Adrenal gland (tissue), 12 donors: ENCODE data around the gene RPS6KL1. TPM values are rescaled to one million over a fixed set of nuclear protein-coding genes. Genes with fewer than 3 reads are reported as not detected.
A peak's percentile ranks its signal among the peaks of the same experiment; 100 is the strongest.

ENCODE experiments used
- DNase-seq, 7 donors: peaks; one replicate each; pipeline ENCODE4 v3.0.0-alpha.2; 2019 to 2020
- H3K27ac ChIP-seq, 5 donors: fragments of 200-600 bp; sonication (generic) in 4 of 5; 1 replicate in 3 of 5; 2 replicates in 2 of 5; pipeline versions ENCODE4 v1.5.1 to v1.8.0; 2016 to 2020; ENCODE audit warnings: mild to moderate bottlenecking in 1 of 5
- H3K27me3 ChIP-seq: fragments of 200-600 bp; 2 replicates; pipeline ENCODE4 v1.8.0; 2021
- H3K36me3 ChIP-seq, 2 donors: fragments of 200-600 bp; replicated peaks in 1 of 2; 1 replicate in 1 of 2; 2 replicates in 1 of 2; pipeline versions ENCODE4 v1.5.1 to v1.8.0; 2018 to 2022
- H3K4me1 ChIP-seq, 2 donors: fragments of 200-600 bp; replicated peaks in 1 of 2; 1 replicate in 1 of 2; 2 replicates in 1 of 2; pipeline versions ENCODE4 v1.5.1 to v1.8.0; 2018 to 2021
- H3K4me3 ChIP-seq, 4 donors: fragments of 200-600 bp; sonication (generic) in 3 of 4; one replicate each; pipeline ENCODE4 v1.5.1; 2016 to 2018
- H3K9me3 ChIP-seq, 3 donors: fragments of 200-600 bp; sonication (generic) in 1 of 3; replicated peaks in 1 of 3; 1 replicate in 2 of 3; 2 replicates in 1 of 3; pipeline versions ENCODE4 v1.5.1 to v1.8.0; 2016 to 2021
- POLR2A ChIP-seq, 2 donors: fragments of 450-650 bp; IDR thresholded peaks; one replicate each; pipeline ENCODE4 v1.6.1; 2017; ENCODE audit warnings: antibody characterized with exemption in 2 of 2, mild to moderate bottlenecking in 2 of 2, moderate library complexity in 1 of 2
- WGBS, 4 donors: extraction: QIAGEN DNeasy Blood & Tissue Kit in 2 of 4; methylation state at CpG; one replicate each; pipeline versions ENCODE4 v1.1.5 to v1.1.7; 2013 to 2017; 5-methylcytosine and 5-hydroxymethylcytosine counted together
- intact Hi-C, 2 donors: fragments of 100-400 bp; cut with DNase I; formaldehyde crosslinking; loops; one replicate each; pipeline versions ENCODE4 v1.14.1 to v1.15.0; 2022 to 2023
- polyA plus RNA-seq, 3 donors: library from polyadenylated mRNA; stranded (reverse); fragments of 200-250 nt in 2 of 3; fragments of 350-450 nt in 1 of 3; fragmentation: Illumina TruSeq in 1 of 3; extraction: RNeasy Lipid Tissue Mini Kit (QIAGEN cat#74804) in 1 of 3; gene quantifications; one replicate each; pipeline ENCODE4 v1.2.3, GENCODE V29; 2013 to 2014
- total RNA-seq, 9 donors: library from RNA; depleted of rRNA in 4 of 9; stranded (reverse); fragments of >200 nt in 4 of 9; fragments of 120-200 nt in 1 of 9; fragmentation: NEBNext Ultra II Directional in 1 of 9; extraction: Animal tissue kit (Norgen Biotek cat#: 25700) in 1 of 9; gene quantifications; one replicate each; pipeline versions ENCODE4 v1.1.0 to v1.2.4, GENCODE V29; 2013 to 2023
- TF ChIP-seq, protein P1 (sequence below), 6 experiments: fragments of 450-650 bp in 4 of 6; fragments of 200-600 bp in 2 of 6; sonication (generic) in 1 of 6; IDR thresholded peaks; 1 replicate in 5 of 6; 2 replicates in 1 of 6; pipeline versions ENCODE4 v1.5.1 to v1.8.0; 2016 to 2021; ENCODE audit warnings: antibody characterized with exemption in 6 of 6, mild to moderate bottlenecking in 2 of 6, moderate library complexity in 1 of 6
- donor health status: healthy with polysubstance abuse.
- donor health status: Bipolar disorder and iron deficiency.
- donor health status: DM: yes; HTN: yes; CAD: no.
- donor health status: DM: no; HTN: no; CAD: no.
- donor health status: DM: no; HTN: no; CAD: no.
- donor health status: DM: yes; HTN: yes; CAD: no.

Gene RPS6KL1
- total and polyA plus RNA-seq, 12 donors = 2.0 to 28.2 (median 5.3) TPM

DNA sequence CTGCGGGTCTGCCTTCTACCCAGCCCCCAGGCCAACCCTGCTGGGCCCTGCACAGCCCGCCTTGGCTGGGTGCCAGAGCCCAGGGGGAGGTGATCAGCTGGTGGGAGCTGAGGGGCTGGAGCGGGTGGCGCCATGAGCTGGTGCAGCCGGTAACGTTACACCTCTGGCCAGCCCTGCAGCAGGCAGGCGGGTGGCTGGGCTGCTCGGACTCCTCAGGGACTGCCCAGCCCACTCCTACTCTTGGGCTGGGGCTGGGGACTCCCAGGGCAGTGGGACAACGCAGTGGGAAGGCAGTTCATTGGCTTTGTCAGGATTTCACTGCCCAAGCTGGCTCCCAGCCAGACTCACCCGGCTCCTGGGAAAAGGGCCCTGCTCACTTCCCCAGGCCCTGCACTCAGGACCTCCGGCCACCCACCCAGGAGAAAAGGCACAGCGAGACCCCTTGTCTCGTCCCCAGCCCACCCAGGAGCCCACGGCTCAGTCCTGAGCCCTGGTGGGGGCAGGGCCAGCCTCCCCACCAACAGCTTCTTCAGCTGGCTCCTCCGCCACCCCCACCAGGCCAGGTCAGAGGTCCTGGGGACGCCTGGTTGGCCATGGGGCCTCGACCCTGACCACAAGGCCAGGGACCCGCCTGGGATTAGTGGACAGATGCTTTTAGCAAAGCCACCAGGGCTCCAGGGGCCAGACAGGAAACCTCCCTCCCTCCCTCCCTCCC, 31.3 kb upstream of the RPS6KL1 start:
- Histone ChIP-seq H3K9me3 (no peaks in the 10 kb centered on the region), H3K4me3 (peak overlapping the region in 1 of 4 donors; percentile 57), H3K27me3 (no peaks in the 10 kb centered on the region), H3K4me1 (peaks cover 0 to 18% of the 10 kb centered on the region in 2 donors), H3K36me3 (no peaks in the 10 kb centered on the region), H3K27ac (no peak overlapping the region)
- DNase-seq = peak in 2 of 7 donors; percentile 49 to 56
- TF ChIP-seq POLR2A (IDR thresholded peaks at IDR 0.05) = no peak
- TF ChIP-seq, protein P1, sequence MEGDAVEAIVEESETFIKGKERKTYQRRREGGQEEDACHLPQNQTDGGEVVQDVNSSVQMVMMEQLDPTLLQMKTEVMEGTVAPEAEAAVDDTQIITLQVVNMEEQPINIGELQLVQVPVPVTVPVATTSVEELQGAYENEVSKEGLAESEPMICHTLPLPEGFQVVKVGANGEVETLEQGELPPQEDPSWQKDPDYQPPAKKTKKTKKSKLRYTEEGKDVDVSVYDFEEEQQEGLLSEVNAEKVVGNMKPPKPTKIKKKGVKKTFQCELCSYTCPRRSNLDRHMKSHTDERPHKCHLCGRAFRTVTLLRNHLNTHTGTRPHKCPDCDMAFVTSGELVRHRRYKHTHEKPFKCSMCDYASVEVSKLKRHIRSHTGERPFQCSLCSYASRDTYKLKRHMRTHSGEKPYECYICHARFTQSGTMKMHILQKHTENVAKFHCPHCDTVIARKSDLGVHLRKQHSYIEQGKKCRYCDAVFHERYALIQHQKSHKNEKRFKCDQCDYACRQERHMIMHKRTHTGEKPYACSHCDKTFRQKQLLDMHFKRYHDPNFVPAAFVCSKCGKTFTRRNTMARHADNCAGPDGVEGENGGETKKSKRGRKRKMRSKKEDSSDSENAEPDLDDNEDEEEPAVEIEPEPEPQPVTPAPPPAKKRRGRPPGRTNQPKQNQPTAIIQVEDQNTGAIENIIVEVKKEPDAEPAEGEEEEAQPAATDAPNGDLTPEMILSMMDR (IDR thresholded peaks at IDR 0.05) = no peak
- 34 to 55% (median 39%) methylated on average over 4 to 18 of the region's 18 CpGs for WGBS, 4 donors
- intact Hi-C loops = no loop called here

DNA sequence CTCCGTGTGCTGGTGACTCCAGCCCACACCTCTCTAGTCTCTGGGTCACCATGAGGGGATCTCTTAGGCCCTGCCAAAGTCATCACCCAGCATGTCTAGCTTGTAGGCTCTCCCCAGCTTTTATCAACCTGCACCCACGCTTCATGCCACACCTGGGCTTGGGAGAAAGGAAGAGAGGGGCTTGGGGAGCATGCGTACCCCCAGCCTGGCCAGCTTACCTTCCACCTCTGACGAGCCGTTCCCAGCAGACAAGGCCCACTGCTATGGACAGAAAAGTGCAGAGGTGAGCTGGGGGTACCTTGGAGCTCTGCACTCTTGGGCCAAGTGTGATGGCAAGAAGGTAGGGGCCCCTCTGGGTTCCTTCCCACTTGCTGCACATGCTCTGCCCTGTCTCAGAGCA, 30.6 kb upstream of the RPS6KL1 start:
- TF ChIP-seq POLR2A (IDR thresholded peaks at IDR 0.05) = no peak
- TF ChIP-seq, protein P1 (IDR thresholded peaks at IDR 0.05) = no peak

DNA sequence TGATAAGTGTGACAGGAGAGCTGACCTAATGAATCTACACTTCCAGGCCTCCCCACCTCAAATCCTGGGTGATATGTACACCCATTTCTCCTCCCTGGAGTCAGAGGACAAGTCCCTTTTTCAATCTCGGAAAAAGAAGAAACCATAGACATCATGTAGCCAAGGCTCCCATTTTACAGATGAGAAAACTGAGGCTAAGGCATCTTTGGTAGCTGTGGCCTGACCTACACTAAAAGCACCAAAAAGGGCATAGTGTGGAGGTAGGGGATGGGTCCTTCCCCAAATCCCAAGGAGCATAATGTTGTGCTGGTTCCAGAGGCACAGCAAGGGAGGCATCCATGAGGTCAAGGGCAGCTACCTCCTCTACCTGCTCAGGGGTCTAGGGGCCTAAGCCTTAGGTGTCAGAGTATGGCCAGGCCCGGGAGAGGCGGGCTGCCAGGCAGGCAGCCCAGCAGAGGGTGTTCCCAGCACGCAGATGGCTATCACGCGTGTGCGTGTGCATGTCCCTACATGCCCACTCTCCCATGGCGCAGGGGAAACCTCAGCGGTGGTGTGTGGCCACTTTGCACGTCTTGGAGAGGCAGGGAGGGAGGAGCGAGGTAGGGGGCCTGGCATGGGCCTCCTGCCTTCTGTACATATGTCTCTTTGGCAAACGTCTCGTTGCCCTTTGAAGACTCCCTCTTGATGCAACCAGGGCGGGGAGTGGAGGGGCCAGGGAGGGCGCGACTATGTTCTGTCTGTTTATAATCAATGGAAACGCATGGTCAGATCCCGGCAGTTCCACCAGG, 29.8 kb upstream of the RPS6KL1 start:
- Histone ChIP-seq H3K4me1 (peaks cover 0 to 18% of the 10 kb centered on the region in 2 donors), H3K36me3 (no peaks in the 10 kb centered on the region), H3K4me3 (no peak overlapping the region), H3K27me3 (no peaks in the 10 kb centered on the region), H3K9me3 (no peaks in the 10 kb centered on the region), H3K27ac (no peak overlapping the region)
- 88 to 95% (median 91%) methylated on average over 10 to 18 of the region's 18 CpGs for WGBS, 4 donors
- no peak for TF ChIP-seq POLR2A (IDR thresholded peaks at IDR 0.05)
- TF ChIP-seq, protein P1 (IDR thresholded peaks at IDR 0.05) = no peak
- intact Hi-C loops = no loop called here
- DNase-seq = no peak

More for the DNA sequence above, 30.6 kb upstream of the RPS6KL1 start:
- no peaks in the 10 kb centered on the region for H3K9me3 ChIP-seq
- no peak for DNase-seq
- peak overlapping the region in 1 of 4 donors; percentile 57 for H3K4me3 ChIP-seq
- H3K27me3 ChIP-seq = no peaks in the 10 kb centered on the region
- H3K27ac ChIP-seq = no peak overlapping the region
- H3K36me3 ChIP-seq = no peaks in the 10 kb centered on the region
- WGBS, 4 donors = 73 to 90% (median 83%) methylated on average over 4 to 5 of the region's 5 CpGs
- intact Hi-C loops = no loop called here
- H3K4me1 ChIP-seq = peaks cover 0 to 18% of the 10 kb centered on the region in 2 donors

DNA sequence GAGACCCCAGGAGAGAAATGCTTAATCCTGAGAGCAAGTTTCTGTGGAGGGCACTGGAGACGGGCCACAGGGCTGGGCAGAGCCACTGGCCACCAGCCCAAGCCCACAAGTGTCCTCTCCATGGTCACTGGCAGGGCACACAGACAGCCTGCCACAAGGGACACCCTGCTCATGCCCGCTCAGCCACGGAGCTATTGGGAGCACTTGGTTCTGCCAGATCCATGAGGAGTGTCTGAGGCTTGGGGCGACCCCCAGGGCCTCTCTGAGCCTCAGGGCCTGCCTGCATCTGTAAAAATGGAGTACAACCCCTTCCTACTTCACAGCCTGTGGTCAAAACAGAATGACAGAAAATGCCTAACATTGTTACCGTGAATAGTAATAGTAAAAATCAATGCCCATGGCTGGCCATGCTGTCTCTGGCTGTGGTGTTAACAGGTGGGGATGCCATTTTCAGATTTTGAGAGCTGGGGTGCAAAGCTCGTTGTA, 29.2 kb upstream of the RPS6KL1 start:
- intact Hi-C loops = no loop called here
- TF ChIP-seq, protein P1 (IDR thresholded peaks at IDR 0.05) = no peak
- no peak for TF ChIP-seq POLR2A (IDR thresholded peaks at IDR 0.05)
- no peak overlapping the region for H3K4me3 ChIP-seq
- H3K27ac ChIP-seq = no peak overlapping the region
- no peaks in the 10 kb centered on the region for H3K9me3 ChIP-seq
- DNase-seq = no peak
- H3K36me3 ChIP-seq = no peaks in the 10 kb centered on the region
- H3K27me3 ChIP-seq = no peaks in the 10 kb centered on the region
- H3K4me1 ChIP-seq = peaks cover 0 to 18% of the 10 kb centered on the region in 2 donors
- 82 to 87% (median 83%) methylated on average over 5 to 6 of the region's 6 CpGs for WGBS, 4 donors
